Brain microvascular endothelial cell (primary cell): Measurements from ENCODE around the gene OTUB2.

Experiments used
- DNase-seq: peaks from one replicate; pipeline ENCODE4 v3.0.0-alpha.2; 2020
- H3K27ac ChIP-seq: fragments of 250-450 bp; sonication (Bioruptor Pico); 2 replicates; pipeline ENCODE4 v1.5.1; 2020; ENCODE audit warnings: mild to moderate bottlenecking, moderate library complexity
- H3K27me3 ChIP-seq: fragments of 250-450 bp; sonication (Bioruptor Pico); replicated peaks from 2 replicates; pipeline ENCODE4 v1.5.1; 2020; ENCODE audit warnings: mild to moderate bottlenecking
- H3K36me3 ChIP-seq: fragments of 250-450 bp; sonication (Bioruptor Pico); replicated peaks from 2 replicates; pipeline ENCODE4 v1.5.1; 2020; ENCODE audit warnings: mild to moderate bottlenecking
- H3K4me3 ChIP-seq: 2 replicates; pipeline ENCODE4 v1.5.1; 2011; ENCODE audit warnings: low read depth, mild to moderate bottlenecking, control low read depth, low read length, moderate library complexity
- in situ Hi-C: cut with HindIII; loops from 2 replicates; pipeline ENCODE4 v1.10.0; 2017; ENCODE audit warnings: low sequenced_read_pairs, low pct_ligation_motif_present
- TF ChIP-seq, protein P1 (sequence below): IDR thresholded peaks from 2 replicates; pipeline ENCODE4 v1.5.1; 2011; ENCODE audit warnings: low read depth, mild to moderate bottlenecking, moderate library complexity, low read length, control low read depth, inconsistent platforms; ENCODE audit errors: missing control alignments

OTUB2 gene

DNA sequence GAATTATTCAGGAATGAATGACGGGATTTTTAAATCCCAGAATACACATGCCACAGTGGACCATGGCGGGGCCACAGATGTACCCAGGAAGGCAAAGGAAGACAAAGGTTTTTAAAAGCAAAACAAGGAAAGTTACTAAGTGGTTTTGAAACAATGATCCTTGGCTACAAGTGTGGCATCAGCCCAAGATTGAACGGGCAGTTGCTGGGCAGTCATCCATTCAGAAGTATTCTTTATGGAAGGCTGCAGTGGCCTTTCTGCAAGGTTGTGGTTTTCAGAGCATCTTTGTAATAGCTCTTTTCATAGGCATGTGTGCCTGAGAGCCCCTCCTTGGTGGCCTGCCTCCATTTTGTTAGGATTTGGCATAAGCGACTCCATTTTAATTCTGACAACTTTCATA, 71.0 kb downstream of the OTUB2 start:
- no peak overlapping the region for H3K27ac ChIP-seq
- no peaks in the 10 kb centered on the region for H3K36me3 ChIP-seq
- H3K4me3 ChIP-seq = no peak overlapping the region
- DNase-seq = no peak
- TF ChIP-seq, protein P1, sequence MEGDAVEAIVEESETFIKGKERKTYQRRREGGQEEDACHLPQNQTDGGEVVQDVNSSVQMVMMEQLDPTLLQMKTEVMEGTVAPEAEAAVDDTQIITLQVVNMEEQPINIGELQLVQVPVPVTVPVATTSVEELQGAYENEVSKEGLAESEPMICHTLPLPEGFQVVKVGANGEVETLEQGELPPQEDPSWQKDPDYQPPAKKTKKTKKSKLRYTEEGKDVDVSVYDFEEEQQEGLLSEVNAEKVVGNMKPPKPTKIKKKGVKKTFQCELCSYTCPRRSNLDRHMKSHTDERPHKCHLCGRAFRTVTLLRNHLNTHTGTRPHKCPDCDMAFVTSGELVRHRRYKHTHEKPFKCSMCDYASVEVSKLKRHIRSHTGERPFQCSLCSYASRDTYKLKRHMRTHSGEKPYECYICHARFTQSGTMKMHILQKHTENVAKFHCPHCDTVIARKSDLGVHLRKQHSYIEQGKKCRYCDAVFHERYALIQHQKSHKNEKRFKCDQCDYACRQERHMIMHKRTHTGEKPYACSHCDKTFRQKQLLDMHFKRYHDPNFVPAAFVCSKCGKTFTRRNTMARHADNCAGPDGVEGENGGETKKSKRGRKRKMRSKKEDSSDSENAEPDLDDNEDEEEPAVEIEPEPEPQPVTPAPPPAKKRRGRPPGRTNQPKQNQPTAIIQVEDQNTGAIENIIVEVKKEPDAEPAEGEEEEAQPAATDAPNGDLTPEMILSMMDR = no peak
- in situ Hi-C loops = no loop called here
- H3K27me3 ChIP-seq = no peaks in the 10 kb centered on the region
